Keratinocyte (primary cell): ENCODE measurements around the gene CDT1.

Source experiments
- EZH2 ChIP-seq: IDR thresholded peaks from one replicate; pipeline ENCODE4 v1.6.1; 2012; ENCODE audit warnings: inconsistent platforms, mild to moderate bottlenecking, low read length, moderate library complexity
- TF ChIP-seq, protein P1 (sequence below), 3 experiments: IDR thresholded peaks in 1 of 3; conservative IDR thresholded peaks in 1 of 3; optimal IDR thresholded peaks in 1 of 3; 2 replicates in 2 of 3; 3 replicates in 1 of 3; pipeline versions ENCODE3 to v1.5.1; 2011; ENCODE audit warnings: low read length in 3 of 3, mild to moderate bottlenecking in 3 of 3, moderate library complexity in 2 of 3, control low read depth in 1 of 3, inconsistent platforms in 1 of 3; ENCODE audit not compliant: insufficient read depth in 2 of 3; ENCODE audit errors: extremely low read depth in 1 of 3

DNA sequence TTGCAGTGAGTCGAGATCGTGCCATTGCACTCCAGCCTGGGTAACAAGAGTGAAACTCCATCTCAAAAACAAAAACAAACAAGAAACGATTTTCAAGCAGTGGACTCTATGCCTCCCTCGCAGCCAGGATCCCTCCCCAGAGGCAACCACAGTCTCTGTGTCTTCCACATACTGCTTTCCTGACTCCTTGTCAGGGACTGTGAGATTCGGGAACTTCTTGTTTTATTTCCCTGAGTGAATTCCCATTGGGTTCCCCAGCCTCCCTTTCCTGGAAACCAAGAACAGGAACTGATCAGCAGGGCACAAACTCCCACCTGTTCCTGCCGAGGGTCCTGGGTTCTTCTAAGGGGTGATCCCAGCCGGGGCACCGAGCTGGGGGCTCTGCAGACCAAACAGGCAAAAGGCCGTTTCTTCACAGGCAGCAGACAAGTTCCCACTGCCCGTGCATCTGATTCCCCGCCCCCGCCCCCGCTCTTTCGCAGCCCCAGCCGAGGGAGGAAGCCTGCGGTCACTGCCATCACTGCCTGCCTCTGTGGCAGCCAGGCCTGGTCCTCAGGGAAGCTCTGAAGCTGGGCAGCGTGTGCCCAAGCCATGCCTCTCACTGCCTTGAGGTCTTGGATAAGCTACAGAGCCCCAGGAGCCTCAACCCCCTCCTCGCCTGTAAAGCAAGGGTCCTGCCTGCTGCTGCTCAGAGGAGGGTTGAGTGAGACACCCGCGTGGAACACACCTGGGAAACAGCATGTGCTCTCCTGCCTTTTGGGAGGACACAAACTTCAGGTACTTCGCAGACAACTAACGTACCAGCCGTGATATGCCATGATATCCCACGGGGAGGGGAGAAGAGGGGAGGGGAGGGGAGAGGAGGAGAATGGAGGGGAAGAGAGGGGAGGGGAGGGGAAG, 13.0 kb upstream of the CDT1 start:
- TF ChIP-seq, protein P1, sequence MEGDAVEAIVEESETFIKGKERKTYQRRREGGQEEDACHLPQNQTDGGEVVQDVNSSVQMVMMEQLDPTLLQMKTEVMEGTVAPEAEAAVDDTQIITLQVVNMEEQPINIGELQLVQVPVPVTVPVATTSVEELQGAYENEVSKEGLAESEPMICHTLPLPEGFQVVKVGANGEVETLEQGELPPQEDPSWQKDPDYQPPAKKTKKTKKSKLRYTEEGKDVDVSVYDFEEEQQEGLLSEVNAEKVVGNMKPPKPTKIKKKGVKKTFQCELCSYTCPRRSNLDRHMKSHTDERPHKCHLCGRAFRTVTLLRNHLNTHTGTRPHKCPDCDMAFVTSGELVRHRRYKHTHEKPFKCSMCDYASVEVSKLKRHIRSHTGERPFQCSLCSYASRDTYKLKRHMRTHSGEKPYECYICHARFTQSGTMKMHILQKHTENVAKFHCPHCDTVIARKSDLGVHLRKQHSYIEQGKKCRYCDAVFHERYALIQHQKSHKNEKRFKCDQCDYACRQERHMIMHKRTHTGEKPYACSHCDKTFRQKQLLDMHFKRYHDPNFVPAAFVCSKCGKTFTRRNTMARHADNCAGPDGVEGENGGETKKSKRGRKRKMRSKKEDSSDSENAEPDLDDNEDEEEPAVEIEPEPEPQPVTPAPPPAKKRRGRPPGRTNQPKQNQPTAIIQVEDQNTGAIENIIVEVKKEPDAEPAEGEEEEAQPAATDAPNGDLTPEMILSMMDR (optimal IDR thresholded peaks at IDR 0.05 in 1 of 3, IDR thresholded peaks at IDR 0.05 in 1 of 3, conservative IDR thresholded peaks at IDR 0.05 in 1 of 3; ENCODE audit: extremely low read depth in 1 of 3, insufficient read depth in 2 of 3, low read length in 3 of 3), result no peak
- TF ChIP-seq EZH2, result no peak
